ENCODE results near the gene POLA2.
"Not testable (repeated sequence)": the region's sequence is repeated elsewhere in the genome, so short reads cannot be mapped to it uniquely, and the experiment has no call there.

Gene POLA2

DNA sequence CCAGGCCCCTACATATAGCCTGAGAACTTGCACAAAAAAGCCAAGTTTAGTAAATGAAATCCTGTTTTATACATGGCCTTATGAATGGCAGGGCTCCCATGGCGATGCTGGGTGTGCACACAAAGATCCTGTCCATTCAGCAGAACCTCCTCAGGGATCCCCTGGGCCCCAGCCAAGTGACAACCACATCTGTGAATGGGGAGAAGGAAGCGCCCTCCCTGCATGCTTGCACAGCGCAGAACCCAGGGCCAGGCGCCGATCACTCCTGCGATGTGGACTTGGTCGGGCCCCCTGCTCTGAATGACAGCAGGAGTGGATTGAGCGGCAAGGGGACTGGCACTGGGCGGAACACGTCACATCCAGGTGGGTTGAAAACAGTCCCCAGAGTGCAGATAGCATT lies 48.5 kb downstream of the POLA2 start:
- no peak for DNase-seq

DNA sequence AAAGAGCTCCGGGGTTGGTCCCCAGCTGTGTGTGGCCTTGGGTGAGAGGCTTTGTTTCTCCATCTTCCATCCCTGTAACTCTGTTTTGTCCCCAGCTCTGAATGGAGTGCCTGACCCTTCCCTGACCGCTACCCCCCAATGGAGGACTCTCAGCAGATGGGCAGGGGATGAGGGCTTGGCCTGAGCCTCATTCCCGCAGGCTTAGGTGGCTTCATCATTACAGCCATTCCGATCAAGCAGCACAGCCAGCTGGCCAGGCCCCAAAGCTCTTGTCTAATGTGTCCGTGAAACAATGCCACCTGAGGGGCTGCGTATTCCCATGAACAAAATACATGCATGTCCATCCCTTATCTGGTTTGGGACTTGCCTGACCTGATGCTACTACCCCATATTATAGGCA lies 49.0 kb downstream of the POLA2 start:
- DNase-seq: no peak

DNA sequence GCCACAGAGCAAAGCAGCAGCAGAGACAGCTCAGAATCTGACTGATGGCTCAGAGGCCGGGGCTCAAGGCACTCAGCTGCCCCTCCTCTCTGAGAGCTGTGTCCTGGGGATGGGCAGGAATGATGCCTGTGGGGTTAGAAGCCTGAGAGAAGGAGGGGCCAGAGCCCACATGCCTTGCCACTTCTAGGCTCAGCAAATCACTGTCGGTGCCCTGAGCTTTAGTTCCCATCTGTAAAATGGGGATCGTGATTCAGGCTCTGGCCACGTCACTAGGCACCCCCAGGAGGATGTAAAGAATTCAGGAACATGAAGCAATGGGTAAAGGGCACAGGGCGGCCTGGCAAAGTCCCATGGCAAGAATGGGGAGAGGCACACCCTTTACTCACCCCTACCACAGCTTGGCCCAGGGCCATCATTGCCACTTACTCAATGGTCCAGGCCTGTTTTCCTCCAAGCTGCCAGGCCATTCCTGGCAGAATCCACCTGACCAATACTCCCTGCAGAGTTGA lies 49.5 kb downstream of the POLA2 start:
- no peak for DNase-seq

DNA sequence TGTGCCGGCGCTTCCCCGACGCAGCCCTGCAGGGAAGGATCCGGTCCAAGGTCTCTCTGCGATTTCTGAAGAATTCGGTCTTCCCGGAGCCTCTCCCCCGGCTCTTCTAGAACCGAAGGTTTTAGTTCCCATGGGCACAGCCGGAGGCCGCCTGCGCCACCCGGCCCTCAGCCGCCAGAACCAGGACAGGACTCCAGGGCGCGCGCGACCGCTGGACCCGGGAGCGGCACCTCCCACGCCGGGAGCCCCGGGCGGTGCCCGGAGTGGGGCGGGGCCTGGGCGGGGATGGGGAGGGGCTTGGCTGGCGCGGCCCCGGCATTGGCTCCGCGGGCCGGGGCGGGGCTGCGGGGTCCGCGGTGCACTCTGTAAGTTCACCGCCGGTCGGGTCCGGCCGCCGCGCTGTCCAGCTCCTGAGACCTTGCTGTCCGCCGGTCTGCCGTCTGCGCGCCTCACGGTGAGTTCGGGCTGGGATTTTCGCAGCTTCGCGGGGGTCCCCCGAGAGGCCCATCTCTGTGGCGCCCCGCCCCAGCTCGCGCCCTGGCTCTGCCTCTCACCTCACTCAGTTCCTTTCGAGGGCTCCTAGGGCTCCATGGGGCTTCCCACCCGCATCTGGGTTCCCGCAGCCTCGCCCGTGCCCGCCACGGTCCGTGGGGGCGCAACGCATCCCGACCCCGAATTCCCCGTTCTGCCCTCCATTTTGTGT lies 52.9 kb downstream of the POLA2 start, which contains the start of gene CDC42EP2:
TSS of gene CDC42EP2 (plus strand) at position 366 of the 703 bp plus-strand sequence. CDS start 6,033 bp downstream, outside the sequence.
- peak; percentile 55 for DNase-seq

DNA sequence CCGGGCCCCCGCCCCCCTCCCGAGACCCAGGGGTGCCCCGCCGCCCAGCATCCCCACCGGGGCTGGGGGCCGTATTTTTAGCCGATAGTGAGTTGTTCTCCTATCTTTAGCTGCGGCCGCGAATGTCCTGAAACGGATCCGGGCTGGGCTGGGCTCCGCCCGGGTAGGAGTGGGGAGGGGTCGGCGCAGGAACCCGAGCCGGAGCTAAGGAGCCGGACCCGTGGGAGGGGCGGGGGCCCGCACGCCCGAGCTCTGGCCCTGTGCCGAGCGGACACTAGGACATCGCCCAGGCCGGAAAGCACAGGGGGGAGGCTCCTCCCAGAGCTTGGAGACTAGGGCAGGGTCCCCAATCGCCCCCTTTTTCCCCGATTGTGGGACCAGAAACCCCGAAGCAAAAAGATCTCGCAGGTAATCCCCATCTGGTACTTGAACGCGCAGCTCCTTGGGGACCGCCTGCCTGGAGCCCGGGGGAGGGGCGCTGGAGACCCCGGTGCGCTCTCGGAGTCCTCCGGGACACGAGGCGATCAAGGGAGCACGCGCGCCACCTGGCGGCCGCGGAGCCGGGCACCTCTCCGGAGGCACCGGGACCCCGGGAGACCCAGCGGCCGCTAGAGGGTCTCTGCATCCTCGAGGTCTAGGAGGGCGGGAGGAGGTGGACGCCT lies 53.6 kb downstream of the POLA2 start:
- DNase-seq: peak; percentile 39

DNA sequence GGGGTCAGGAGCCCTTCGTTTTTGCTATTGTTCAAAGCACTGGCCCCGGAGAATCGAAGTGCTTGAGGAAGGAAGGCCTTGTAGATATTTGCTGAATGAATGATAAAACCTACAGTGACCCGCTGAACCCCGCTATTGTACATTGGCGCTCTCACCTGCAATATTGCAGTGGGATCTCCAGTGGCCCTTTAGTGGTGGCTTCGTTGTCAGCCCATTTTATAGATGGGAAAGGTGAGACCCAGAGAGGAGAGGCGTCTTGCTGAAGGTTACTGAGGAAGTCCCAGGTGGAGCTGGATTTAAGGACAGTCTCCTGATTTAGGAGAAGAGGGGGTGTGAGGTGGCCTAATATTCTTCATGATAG lies 54.1 kb downstream of the POLA2 start:
- no peak for DNase-seq

DNA sequence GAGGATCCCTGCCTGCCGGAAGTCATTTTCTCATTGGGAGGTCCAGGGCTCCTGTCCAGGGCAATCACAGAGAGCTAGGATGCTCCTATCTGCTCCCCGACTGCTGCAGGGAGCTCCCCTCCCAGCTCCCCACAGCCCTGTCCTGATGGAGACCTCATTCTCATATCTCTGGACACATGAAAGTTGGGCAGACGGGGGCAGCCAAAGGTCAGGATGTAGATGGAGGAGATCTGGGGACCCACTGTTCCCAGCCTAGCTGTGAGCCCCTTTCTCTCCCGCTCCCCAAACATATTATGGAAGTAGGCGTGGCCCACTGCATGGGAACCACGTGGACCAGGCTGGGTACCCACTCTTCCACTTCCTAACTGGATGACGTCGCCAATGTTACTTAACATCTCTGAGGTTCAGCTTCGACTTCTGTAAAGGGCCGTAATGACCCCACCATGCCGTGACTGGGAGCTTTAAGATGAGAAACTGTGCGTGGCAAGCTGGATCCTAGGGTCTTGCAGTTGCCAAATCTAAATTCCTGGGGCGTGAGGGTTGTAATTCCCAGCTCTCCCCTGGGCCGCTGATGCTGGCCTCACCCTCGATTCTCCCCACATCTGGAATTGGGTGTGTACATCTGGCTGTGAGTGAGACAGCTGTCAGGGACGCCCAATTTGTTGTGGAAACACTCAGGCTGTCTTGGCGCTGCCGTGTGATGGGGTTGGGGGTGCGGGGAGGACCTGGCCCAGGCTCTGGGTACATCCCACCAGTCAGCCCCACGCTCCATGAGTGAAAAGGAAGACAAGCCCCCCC lies 54.7 kb downstream of the POLA2 start:
- DNase-seq: peak; percentile 63

DNA sequence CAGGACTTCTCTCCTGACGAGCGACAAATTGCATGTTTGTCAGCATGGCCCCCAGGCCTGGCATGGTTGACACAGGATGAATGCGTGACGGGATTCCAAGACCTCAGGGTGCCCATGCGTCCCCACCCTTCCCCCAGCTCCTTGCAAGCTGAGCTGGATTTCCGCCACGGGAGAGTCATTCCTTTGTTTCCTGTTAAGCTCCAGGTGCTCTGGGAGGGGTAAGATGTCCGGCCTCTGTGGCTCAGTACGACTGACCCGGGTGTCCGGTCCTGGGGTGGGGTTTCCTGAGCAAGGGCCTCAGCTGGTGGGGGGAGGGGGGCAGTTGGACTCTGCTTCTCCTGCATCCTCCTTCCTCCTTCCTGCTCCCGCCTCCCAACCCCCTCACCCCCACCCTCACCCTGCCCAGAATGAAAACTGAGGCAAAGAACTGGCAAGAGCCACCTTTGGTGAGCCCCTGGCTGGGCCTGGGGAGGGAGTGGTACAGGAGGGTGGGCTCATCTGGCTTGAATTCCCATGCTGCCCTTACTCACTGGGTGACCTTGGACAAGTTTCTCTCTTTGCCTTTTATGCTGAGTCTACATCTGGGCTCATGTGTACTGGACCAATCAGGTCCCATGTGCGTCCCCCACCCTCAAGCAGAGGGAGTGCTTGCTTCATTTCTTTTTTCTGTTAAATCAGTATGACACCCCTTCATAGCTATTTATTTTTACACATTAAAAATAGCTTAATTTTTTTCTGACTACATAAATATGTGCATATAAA lies 55.4 kb downstream of the POLA2 start:
- no peak for DNase-seq

DNA sequence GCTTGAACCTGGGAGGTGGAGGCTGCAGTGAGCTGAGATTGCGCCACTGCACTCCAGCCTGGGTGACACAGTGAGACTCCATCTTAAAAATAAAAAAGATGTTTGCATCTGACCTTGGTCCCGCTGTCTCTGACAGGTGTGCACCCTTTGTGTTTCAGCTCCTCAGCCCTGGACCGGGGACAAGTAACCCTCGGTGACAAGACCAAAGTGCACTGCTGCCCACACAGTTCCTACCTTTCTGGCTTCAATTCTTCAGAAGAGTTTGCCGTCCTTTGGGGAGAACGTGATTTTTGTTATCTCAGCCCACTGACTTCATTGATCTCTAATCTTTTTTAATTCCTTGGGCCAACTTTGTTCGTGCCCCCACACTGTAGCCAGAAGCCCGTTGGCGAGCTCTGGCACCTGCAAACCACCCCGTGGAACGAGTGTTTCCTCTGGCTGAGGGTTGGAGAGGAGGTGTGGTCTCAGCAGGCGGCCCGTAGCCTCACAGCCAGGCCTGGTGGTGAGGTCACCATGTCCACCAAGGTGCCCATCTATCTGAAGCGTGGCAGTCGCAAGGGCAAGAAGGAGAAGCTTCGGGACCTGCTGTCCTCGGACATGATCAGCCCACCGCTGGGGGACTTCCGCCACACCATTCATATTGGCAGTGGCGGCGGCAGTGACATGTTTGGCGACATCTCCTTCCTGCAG lies 58.8 kb downstream of the POLA2 start:
- DNase-seq: no peak

DNA sequence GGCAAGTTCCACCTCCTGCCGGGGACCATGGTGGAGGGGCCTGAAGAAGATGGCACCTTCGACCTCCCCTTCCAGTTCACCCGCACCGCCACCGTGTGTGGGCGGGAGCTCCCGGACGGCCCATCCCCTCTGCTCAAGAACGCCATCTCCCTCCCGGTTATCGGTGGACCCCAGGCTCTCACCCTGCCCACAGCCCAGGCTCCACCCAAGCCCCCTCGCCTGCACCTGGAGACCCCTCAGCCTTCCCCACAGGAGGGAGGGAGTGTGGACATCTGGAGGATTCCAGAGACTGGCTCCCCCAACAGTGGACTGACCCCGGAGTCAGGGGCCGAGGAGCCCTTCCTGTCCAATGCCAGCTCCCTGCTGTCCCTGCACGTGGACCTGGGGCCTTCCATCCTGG lies 59.3 kb downstream of the POLA2 start:
- no peak for DNase-seq

DNA sequence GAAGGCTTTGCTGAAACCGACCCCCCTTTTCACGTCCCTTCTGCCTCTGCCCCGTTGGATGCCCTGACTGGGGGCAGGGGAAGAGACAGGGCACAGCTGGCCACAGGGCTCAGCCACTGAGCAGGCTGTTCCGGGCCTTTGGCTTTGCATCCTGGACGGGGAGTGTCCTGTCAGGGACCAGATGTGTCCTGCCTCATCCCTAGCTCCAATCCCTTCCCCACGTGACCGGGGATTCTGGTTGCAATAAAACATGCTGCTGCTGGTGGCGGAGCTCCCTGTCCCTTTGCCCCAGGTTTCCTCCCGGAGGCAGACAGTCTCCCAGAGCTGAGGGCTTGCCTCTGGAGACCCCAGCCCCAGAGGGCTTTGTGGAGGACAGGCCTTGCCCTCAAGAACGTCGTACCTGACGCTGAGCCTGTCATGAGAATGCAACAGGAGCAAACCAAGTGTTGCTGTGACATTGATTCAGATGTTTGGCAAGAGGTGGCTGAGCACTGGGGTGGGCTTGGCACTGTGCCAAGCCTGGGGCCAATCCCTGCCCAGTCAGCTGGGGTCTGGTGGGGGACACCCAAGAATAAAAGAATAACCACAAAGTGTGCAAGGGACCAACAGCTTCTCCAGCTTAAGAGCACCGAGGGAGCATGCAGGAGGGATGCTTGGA lies 60.2 kb downstream of the POLA2 start:
- no peak for DNase-seq

DNA sequence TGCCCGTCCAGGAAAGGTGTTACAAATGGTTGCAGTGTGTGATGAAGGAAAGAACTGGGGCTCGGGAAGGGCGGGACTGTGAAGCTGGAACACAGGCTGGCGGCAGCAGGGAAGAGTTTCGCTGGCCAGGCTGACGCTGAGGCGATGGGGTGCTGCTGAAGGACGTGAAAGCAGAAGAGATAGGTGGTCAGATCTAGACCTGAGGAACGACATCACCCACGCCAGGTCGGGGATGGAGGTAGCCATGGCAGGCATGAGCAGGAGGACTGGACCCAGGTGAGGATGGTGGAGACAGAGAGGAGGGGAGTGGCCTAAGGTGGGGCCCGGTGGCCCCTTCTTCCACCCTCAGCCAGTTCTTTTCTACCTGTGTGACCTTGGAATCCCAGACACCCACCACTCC lies 62.1 kb downstream of the POLA2 start:
- DNase-seq: no peak

DNA sequence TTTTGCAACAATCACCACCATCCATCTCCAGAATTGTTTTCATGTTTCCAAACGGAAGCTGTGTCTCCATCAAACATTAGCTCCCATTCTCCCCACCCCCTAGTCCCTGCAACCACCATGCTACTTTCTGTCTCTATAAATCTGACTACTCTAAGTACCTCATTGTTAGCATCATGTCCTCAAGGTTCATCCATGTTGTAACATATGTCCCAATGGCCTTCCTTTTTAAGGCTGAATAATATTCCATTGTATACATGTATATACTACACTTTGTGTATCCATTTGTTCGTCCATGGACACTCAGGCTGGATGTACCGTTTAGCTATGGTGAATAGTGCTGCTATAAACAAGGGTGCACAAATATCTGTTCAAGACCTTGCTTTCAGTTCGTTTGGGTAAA lies 63.7 kb downstream of the POLA2 start:
- no peak for DNase-seq

DNA sequence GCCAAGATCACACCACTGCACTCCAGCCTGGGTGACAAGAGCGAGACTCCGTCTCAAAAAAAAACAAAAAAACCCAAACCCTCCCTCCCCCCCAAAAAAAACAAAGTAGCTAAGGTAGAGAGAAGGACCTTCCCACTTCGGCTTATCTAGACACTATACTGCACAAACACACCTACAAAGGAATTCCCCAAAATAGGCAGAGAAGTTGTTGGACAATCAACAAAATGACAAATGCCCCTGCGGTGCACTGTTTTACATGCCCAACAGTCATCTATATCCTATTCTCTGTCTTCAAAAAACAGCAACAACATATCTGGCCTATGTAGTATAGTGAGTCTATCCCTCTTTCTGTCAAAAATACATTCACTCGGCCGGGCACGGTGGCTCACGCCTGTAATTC lies 65.3 kb downstream of the POLA2 start:
- DNase-seq: no peak

DNA sequence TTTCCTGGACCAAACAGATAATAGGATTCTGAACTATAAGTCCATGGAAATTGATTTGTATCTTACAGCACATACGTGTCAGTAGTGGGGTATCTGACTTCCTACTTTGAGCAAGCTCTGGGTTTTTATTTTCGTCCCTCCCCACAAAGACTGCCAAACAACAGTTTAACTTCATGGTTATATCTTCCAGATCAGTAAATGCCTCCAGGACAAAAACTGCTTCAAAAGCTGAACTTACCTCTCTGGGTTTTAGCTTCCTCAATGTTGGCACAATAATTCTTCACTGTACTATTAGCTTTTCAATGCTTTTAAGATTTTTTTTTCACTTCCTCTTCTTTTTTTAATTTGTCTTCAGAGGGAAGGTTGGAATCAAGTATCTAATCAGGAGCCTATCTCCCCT lies 67.7 kb downstream of the POLA2 start:
- peak; percentile 72 for DNase-seq

DNA sequence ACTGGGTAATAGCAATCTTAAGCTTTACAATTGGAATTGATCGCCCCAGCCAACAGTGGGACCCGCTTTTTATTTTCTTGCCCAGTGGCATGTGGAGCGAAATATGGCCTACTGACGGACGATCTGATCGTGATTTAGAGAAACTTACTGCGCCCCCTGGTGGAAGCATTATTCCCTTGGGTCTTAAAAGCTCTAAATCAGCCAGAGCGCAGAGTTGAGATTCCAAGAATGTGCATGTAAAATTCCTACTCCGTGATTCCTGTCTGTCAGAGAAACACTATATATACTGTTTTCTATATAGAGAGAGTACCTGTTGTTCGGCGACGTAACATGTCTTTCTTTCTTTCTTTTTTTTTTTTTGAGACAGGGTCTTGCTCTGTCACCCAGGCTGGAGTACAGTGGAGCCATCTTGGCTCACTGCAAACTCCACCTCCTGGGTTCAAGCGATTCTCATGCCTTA lies 68.2 kb downstream of the POLA2 start:
- peak; percentile 83 for DNase-seq

DNA sequence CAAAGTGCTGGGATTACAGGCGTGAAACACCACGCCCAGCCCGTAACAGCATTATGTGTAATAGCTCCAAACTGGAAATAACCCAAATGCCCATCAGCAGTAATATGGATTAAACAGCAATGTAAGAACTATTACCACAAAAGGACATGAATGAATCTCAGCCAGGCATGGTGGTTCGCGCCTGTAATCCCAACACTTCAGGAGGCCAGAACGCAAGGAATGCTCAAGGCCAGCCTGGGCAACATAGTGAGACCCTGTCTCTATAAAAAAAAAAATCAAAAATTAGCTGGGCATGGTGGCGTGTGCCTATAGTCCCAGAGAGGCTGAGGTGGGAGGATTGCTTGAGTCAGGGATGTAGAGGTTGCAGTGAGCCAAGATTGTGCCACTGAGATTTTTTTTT lies 68.8 kb downstream of the POLA2 start:
- no peak for DNase-seq

DNA sequence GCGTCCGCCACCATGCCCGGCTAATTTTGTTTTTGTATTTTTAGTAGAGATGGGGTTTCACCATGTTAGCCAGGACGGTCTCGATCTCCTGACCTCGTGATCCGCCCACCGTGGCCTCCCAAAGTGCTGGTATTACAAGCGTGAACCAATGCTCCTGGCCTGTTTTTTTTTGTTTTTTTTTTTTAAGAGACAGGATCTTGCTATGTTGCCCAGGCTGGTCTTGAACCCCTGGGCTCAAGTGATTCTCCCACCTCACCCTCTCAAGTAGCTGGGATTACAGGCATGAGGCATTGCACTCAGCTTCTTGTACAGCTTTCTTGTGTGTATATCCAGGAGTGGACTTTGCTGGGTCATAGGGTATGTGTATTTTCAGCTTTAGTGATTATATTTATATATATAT lies 70.8 kb downstream of the POLA2 start:
- DNase-seq: not testable (repeated sequence)

DNA sequence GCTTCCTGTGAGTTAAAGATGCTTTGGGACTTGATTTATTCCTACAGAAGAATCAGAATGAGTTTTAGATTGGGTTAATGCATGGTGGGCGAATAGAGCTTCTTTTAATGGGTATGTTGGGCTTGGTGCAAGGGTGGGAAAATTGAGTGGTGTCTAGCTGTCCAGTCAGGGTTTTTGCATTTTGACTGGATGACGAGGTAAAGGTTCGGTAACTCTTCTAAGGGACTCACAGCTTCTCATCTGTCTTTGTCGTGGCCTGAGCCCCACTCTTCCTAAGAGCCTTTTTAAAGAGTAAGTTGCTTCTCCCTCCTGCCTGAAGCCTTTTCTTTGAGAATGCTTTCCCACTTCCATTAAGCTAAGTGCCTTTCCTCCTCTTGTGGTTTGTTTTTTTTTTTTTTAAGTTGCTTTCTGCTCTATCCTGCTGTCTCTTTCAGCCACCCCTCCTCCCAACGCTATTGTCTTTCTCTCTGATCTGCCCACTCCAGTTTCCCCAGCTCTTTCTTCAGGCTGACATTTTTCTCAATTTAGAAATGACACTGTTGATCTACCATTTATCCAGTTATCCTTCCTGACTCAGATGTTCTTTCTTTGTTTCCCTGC lies 73.0 kb downstream of the POLA2 start:
- no peak for DNase-seq

DNA sequence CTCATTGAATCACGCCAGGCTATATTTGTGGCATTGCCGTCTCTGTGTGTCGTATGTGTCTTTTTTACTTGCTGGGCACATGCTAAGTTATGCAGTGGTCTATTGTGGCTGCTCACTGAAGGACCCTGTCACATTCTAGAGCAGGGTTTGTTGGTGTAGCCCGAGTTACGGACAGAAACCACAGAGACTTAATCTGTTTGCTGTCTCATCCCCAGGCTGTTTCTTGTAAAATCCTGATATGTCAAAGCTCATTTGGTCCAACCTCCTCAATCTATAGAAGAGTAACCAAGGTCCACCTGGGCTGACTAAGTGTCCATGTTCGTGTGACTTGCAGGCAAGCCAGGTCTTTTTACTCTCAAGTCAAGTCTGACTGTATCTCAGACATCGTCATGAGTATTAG lies 76.9 kb downstream of the POLA2 start:
- no peak for DNase-seq

DNA sequence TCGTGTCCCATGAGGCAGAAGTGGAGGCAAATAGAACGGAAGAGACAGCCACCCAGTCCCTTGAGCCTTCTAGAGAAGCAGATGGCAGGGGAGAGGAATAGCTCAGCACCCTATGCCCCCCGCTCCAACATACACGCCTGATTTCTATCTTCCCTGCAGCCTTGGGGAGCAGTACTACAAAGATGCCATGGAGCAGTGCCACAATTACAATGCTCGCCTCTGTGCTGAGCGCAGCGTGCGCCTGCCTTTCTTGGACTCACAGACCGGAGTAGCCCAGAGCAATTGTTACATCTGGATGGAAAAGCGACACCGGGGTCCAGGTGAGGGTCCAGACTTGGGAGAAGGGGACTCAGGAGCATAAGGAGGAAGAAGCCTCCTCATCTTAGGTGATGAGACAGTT lies 78.5 kb downstream of the POLA2 start:
- DNase-seq: no peak

All from MV-4-11 (cell line).